NCI-H2196 (cell line): ENCODE results near the gene MFAP1.
"Not testable (repeated sequence)": the region's sequence is repeated elsewhere in the genome, so short reads cannot be mapped to it uniquely, and the experiment has no call there.

Source experiments
- DNase-seq: peaks from one replicate; lab custom pipeline; 2025; ENCODE audit not compliant: unreplicated experiment; lab: John Stamatoyannopoulos, UW

Gene MFAP1, protein sequence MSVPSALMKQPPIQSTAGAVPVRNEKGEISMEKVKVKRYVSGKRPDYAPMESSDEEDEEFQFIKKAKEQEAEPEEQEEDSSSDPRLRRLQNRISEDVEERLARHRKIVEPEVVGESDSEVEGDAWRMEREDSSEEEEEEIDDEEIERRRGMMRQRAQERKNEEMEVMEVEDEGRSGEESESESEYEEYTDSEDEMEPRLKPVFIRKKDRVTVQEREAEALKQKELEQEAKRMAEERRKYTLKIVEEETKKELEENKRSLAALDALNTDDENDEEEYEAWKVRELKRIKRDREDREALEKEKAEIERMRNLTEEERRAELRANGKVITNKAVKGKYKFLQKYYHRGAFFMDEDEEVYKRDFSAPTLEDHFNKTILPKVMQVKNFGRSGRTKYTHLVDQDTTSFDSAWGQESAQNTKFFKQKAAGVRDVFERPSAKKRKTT

DNA sequence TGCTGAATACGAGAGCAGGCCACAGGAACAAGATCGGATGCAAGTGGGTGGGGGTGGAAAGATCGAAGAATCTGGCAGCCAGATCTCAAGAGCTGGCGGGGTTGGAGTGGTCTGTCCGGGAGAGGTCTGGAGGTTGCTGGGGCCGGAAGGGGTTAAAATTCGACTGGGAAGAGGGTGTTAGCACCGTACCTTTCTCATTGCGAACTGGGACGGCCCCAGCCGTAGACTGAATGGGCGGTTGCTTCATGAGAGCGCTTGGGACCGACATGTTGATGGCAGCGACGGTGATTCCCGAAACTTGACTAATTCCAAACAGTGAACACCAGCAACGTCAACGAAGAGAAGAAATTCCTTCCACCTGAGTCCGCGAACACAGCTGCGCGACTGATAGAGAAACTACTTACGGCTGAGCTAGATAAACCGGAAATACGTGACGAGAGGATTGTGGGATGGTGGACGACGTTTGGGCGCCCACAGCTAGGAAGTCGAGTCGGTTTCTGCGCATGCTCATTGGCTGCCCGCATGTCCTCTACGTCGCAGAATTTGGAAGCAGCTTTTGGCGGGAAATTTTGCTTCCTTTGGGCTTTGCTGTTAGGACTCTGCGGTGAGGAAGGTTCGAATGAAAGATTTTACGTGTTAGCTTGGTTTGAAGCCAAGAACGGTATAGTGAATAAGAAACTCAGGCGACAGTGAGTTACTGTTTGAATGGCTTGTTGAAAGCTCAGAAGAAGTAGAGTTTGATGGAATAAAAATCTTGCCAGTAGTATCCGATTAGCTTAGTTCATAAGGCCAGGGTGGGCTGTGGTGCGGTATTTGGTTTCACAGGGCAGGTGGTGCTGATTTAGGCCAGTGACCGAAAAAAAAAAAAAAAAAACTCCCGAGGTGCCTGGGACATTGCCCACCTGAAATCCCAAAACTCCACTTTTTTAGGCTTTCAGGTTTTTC is at the start of gene MFAP1:
MFAP1 (minus strand) TSS at position 389 of the 945 bp plus-strand sequence; CDS start at position 268, 121 bp downstream.
- DNase-seq, result peak; percentile 87

DNA sequence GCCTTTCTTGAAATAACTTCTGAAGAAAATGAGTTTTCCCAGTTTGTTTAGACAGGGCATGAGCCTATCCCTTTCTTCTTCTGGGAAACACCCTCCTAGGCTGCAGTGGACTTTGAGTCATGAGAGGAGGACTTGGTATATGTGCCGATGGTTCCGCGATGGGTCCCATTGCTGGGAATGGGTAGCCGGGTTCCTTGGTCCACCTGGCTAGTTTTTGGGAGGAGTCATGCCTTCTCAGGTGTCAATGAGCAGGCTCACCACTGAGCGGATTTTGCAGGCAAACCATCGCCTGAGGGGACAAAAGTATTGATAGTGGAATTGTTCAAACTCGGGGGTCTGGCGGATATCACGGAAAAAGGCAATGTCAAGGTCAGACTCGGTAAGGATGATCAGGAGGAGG is 49.2 kb upstream of the MFAP1 start:
- no peak for DNase-seq

DNA sequence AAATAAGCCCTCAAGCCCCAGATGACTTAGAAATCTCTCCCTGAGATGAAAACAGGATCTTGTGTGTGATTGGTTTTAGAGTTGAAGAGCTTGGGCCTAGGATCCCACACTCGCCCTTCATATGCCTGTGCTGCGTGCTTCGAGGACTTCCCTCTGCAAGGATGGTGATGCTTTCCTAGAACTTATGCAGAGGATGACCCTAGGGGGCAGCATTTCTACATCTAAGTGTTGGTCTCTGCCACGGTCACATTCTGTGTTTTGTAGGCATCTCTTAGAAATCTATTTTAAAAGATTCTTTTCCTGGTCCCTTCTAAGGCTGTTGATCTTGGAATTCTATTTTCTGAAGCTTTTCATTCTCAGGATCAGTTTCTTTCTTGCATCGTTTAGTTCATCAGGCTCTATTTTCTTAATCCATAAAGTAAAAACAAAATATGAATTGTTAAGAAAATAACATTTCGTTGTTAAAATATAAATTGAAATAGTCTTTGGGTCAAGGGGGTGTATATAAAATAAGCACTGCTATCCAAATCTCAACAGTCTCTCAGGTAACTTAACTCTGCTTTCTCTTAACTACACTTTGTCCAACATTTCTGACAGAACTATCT is 48.0 kb upstream of the MFAP1 start:
- peak; percentile 45 for DNase-seq

DNA sequence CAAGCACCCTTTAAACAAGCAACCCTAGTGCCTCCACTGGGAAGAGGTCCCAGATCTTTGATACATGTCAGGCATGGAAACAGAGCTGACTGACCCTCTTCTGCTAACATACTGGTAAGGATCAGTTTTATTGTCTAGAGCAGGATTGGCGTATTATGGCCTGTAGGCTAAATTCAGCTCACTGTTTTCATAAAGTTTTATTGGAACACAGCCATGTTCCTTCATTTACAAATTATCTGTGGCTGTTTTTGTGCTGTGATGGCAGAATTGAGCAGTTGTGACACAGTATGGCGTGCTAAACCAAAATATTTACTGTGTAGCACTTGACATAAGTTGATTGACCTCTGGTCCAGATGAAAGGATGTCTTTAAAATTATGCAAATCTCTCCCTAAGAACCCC is 47.3 kb upstream of the MFAP1 start:
- no peak for DNase-seq

DNA sequence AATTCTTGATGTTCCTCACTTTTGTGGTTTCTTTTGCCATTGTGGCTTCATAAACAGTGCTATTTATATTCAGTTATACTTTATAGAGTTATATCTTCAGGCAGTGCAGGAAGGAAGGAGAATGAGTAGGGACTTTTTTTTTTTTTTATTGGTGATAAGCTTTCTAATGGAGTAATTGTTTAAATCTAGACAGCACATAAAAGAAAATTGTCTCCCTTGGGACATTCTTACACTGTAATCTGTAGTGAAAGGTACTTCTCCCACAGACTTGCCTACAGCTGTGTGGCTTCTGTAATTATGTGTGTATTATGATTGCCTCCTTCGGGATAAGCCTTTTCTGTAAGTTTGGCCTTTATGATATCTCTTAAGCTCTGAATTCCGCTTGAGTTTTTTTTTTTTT is 43.9 kb upstream of the MFAP1 start:
- DNase-seq, result no peak

DNA sequence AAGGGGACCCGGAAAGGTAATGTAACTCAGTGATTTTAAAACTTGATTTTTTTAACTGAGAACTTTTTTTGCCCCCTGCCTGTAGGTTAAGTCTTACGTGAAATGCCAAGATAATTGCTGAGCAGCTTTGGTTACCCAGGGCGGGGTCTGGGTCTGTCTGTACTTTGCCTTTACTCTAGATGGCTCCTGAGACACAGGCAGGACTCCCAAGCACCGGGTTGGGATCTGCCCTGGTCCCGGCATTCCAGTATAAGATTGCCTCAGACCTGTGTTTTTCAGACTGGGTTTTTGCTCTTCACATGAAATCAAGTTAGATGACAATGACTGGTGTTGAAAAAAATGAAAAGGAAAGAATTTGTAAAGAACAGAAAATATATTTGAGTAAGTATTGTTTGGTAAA is 42.6 kb upstream of the MFAP1 start:
- DNase-seq, result no peak

DNA sequence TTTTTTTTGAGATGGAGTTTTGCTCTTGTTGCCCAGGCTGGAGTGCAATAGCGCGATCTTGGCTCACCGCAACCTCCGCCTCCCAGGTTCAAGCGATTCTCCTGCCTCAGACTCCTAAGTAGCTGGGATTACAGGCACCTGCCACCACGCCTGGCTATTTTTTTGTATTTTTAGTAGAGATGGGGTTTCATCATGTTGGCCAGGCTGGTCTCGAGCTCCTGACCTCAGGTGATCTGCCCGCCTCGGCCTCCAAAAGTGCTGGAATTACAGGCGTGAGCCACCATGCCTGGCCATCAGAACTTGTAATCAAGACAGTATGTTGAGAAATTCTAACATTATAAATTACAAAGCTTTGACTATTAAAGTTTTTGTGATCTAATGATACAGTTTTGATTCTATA is 42.1 kb upstream of the MFAP1 start:
- not testable (repeated sequence) for DNase-seq

DNA sequence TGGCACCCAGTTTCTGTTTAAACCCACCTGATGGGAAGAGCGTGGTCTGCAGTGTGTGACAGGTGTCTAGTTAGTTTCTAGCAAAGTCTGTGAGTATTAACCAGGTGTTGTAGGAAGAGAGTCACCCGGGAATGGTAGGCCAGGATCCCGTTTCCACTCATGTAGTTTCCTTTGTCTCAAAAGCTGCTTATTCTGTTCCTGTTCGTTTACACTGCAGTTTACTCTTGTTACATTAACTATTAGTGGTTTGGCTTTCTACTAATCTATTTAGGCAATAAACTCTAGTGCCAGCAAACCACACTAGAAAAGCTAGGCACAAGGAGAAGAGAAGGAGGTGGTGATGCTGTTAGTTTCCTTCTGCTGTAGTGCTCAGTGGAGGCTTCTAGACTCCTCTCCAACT is 35.1 kb upstream of the MFAP1 start:
- peak; percentile 49 for DNase-seq

DNA sequence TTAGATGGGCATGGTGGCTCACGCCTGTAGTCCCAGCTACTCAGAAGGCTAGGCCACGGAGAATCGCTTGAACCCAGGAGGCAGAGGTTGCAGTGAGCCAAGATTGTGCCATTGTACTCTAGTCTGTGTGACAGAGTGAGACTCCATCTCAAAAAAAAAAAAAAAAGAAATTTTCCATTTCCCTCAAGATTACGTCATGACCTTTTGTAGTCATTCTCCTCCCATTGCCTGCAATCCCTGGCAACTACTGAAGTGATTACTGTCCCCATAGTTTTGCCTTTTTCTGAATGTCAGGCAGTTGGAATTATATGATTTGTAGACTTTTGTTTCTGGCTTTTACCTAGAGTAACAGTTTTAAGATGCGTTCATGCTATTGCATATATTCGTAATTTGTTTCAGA is 30.3 kb upstream of the MFAP1 start:
- DNase-seq, result no peak

DNA sequence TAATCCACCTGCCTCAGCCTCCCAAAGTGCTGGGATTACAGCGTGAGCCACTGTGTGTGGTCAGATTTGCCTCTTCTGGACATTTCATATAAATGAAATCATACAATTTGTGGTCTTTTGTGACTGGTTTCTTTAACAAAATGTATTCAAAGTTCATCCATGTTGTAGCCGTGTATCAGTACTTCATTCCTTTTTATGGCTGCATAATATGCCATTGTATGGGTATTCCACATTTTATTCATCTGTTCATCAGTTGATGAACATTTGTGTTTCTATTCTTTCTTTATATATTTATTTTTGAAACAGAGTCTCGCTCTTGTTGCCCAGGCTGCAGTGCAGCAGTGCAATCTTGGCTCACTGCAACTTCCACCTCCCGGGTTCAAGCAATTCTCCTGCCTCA is 28.1 kb upstream of the MFAP1 start:
- no peak for DNase-seq

DNA sequence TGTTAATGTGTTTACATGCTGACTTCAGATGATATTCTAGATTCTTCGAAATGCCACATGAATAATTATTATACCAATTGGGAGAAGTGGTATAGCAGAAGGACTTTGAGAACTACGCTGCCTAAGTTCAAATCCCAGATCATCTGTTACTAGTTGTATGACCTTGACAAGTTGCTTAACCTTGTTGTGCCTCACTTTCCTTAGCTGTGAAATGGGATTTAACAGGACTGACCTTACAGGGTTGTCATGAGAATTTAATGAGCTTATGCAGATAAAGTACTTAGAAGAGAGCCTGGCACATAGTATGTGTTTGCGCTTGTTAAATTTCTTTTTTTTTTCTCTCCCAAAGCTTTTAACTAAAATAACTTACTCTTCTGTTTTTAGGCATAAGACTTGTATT is 26.8 kb upstream of the MFAP1 start:
- DNase-seq, result no peak

DNA sequence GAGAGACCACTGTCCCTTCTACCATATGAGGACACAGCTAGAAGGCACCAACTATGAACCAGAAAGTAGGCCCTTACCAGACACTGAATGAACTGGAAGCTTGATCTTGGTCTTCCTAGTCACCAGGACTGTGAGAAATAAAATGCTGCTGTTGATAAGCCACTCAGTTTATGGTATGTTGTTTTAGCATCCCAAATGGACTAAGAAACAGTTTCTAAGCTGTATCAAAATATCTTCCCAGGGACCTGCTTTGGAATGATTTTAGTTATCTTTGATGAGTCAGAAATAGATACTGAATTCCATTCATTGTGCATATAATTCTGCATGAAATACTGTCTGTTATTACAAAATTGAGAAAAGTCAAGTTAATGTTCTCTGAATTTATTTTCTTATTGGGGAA is 20.9 kb upstream of the MFAP1 start:
- DNase-seq, result no peak

DNA sequence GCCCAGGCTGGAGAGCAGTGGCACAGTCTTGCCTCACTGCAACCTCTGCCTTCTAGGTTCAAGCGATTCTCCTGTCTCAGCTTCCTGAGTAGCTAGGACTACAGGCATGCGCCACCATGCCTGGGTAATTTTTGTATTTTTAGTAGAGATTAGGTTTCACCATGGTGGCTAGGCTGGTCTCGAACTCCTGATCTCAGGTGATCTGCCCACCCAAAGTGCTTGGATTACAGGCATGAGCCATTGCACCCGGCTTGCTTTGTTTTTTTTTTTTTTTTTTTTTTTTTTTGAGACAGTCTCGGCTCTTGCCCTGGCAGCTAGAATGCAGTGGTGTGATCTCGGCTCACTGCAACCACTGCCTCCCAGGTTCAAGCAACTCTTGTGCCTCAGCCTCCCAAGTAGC is 8.0 kb upstream of the MFAP1 start:
- DNase-seq, result not testable (repeated sequence)

DNA sequence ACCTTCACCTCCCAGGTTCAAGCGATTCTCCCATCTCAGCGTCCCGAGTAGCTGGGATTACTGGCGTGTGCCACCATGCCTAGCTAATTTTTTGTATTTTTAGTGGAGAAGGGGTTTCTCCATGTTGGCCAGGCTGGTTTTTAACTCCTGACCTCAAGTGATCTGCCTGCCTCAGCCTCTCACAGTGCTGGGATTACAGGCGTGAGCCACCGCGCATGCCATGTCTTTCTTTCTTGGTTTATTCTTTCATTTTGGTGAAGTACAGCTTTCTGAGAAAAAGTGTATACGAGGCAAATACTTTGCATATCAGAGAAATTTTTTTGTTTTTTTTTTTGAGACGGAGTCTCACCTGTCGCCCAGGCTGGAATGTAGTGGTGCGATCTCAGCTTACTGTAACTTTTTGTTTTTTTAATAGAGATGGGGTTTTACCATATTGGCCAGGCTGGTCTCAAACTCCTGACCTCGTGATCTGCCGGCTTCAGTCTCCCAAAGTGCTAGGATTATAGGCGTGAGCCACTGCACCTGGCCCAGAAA is 7.1 kb upstream of the MFAP1 start:
- not testable (repeated sequence) for DNase-seq

DNA sequence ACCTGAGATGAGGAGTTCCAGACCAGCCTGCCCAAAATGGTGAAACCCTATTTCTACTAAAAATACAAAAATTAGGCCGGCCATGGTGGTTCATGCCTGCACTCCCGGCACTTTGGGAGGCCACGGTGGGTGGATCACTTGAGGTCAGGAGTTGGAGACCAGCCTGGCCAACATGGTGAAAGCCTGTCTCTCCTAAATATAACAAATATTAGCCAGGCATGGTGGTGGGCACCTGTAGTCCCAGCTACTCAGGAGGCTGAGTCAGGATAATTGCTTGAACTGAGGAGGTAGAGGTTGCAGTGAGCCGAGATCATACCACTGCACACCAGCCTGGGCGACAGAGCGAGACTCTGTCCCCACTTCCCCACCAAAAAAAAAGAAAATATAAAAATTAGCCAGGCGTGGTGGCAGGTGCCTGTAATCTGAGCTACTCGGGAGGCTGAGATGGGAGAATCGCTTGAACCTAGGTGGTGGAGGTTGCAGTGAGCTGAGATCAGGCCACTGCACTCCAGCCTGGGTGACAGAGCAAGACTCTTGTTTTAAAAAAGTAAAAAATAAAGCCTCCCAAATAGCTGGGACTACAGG is 6.3 kb upstream of the MFAP1 start:
- not testable (repeated sequence) for DNase-seq

DNA sequence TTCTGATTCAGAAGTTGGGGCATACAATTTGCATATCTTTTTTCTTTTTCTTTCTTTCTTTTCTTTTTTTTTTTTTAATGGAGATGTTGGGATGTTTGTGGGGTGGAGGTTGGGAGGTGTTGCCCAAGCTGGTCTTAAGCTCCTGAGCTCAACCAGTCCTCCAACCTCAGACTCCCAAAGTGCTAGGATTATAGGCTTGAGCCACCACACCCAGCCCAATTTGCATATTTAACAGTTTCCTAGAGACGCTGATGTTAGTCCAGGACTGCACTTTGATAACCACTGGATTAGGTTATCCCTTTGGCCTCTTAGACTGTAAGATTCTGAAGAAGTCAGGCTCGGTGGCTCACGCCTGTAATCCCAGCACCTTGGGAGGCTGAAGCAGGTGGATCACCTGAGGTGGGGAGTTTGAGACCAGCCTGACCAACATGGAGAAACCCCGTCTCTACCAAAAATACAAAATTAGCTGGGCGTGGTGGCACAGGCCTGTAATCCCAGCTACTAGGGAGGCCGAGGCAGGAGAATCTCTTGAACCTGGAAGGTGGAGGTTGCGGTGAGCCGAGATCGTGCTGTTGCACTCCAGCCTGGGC is 5.6 kb upstream of the MFAP1 start:
- not testable (repeated sequence) for DNase-seq

DNA sequence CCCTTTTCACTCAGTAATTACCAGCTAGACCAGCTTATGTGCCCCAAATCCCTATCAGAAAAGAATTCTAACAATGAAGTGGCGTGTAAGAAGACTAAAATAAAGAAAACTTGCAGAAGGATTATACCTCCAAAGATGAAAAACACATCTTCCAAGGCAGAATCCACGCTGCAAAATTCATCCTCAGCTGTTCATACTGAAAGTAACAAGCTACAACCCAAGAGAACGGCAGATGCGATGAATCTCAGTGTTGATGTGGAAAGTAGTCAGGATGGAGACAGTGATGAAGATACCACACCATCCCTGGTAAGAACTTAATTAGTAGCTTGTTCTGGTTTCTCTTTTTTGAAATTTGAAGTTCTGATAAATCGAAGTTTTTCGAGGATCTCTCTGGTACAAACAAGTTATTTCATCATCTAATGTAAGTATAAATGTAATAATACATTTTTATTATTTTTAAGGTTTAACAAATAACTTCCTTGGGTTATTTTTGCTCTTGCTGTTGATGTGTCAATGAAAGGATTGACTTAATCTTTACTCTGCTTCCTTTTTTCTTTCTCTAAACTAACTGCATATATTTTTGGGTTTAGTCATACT is 3.7 kb upstream of the MFAP1 start:
- DNase-seq, result no peak

DNA sequence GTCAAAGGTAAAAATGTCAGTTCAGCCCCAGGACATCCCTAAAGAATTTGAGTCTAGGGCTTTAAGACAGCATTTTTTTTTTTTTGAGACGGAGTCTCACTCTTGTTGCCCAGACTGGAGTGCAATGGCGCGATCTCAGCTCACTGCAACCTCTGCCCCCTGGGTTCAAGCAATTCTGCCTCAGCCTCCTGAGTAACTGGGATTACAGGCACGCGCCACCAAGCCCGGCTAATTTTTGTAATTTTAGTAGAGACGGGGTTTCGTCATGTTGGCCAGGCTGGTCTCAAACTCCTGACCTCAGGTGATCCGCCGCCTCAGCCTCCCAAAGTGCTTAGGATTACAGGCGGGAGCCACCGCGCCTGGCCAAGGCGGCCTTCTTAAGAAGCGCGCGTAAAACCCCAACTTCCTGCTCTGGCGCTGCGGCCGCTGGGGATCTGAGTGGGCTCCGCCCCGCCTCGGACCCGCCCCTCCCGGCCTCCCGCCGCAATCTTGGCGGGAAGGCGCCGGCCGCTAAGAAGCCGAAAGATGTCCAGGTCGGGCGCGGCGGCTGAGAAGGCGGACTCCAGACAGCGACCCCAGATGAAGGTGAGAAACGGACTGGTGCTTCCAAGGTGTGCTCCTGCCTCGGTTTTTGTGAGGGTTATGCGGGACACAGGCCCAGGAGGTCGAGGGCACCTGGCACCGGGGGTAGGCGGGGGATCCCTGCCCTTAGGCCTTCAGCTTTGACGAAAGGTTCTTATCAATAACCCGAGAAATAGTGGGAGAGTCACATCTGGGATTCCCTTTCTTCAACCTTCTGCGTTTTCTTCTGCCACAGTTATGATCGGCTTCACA is 2.2 kb upstream of the MFAP1 start, which contains the start of gene WDR76:
WDR76 (plus strand) TSS at position 495 of the 834 bp plus-strand sequence; CDS start at position 526, 31 bp downstream.
- DNase-seq, result peak; percentile 78

DNA sequence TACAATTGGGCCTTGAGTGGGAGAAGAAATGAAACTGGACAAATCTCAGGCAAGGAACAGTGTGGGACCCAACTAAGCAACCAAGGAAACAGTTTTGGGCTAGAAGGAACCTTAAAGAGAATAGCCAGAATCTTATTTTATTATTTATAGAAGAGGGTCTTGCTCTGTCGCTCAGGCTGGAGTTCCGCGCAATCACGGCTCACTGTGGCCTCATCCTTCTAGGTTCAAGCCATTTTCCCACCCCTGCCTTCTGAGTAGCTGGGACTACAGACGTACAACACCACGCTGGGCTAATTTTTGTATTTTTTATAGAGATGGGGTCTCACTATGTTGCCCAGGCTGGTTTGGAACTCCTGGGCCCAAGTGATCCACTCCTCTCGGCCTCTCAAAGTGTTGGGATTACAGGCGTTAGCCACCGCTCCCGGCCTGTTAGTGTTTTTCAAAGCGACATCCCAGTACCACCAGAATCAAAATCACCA is 1.6 kb upstream of the MFAP1 start:
- DNase-seq, result no peak
